ENCODE data around the gene CCDC3.

CCDC3 gene

GRCh38 chr10:12938271-12938670 lies 63.2 kb downstream of the CCDC3 start:
- H3K4me3 ChIP-seq: no peak overlapping the region
- no peak overlapping the region for H3K27ac ChIP-seq

- Histone ChIP-seq H3K4me3 (no peak overlapping the region), H3K27ac (no peak overlapping the region)
These were observed 64.0 kb downstream of the CCDC3 start for GRCh38 chr10:12937527-12937926.

- no peak overlapping the region for H3K27ac ChIP-seq
These were observed 66.7 kb downstream of the CCDC3 start for GRCh38 chr10:12934777-12935176.

GRCh38 chr10:12929381-12929780 lies 72.1 kb downstream of the CCDC3 start:
- H3K27ac ChIP-seq: peak overlapping the region in 1 of 21 experiments; percentile 18
- no peak overlapping the region for H3K4me3 ChIP-seq

More at GRCh38 chr10:12934777-12935176, 66.7 kb downstream of the CCDC3 start:
- H3K4me3 ChIP-seq: no peak overlapping the region

- H3K4me3 ChIP-seq: no peak overlapping the region
- H3K27ac ChIP-seq: peak overlapping the region in 4 of 21 experiments; percentile 19 to 70 (median 55)
These were observed 72.9 kb downstream of the CCDC3 start for GRCh38 chr10:12928571-12928970.

- Histone ChIP-seq H3K4me3 (no peak overlapping the region), H3K27ac (peak overlapping the region in 3 of 21 experiments; percentile 19 to 70 (median 66))
These were observed 73.6 kb downstream of the CCDC3 start for GRCh38 chr10:12927896-12928295.

- no peak overlapping the region for H3K27ac ChIP-seq
- no peak overlapping the region for H3K4me3 ChIP-seq
These were observed 75.7 kb downstream of the CCDC3 start for GRCh38 chr10:12925845-12926244.

GRCh38 chr10:12924911-12925310 lies 76.6 kb downstream of the CCDC3 start:
- Histone ChIP-seq H3K27ac (no peak overlapping the region), H3K4me3 (no peak overlapping the region)

- Histone ChIP-seq H3K4me3 (no peak overlapping the region), H3K27ac (no peak overlapping the region)
These were observed 79.2 kb downstream of the CCDC3 start for GRCh38 chr10:12922117-12922900.

GRCh38 chr10:12921163-12921562 lies 80.3 kb downstream of the CCDC3 start:
- Histone ChIP-seq H3K27ac (no peak overlapping the region), H3K4me3 (no peak overlapping the region)

GRCh38 chr10:12919574-12919973 lies 81.9 kb downstream of the CCDC3 start:
- no peak overlapping the region for H3K27ac ChIP-seq
- no peak overlapping the region for H3K4me3 ChIP-seq

GRCh38 chr10:12916587-12916986 lies 84.9 kb downstream of the CCDC3 start:
- Histone ChIP-seq H3K27ac (no peak overlapping the region), H3K4me3 (no peak overlapping the region)

GRCh38 chr10:12915637-12916168 lies 85.8 kb downstream of the CCDC3 start:
- Histone ChIP-seq H3K27ac (no peak overlapping the region), H3K4me3 (no peak overlapping the region)

- H3K27ac ChIP-seq: peak overlapping the region in 1 of 21 experiments; percentile 73
These were observed 87.4 kb downstream of the CCDC3 start for GRCh38 chr10:12914111-12914510.

GRCh38 chr10:12911795-12912194 lies 89.7 kb downstream of the CCDC3 start:
- H3K4me3 ChIP-seq: no peak overlapping the region
- no peak overlapping the region for H3K27ac ChIP-seq

More at GRCh38 chr10:12914111-12914510, 87.4 kb downstream of the CCDC3 start:
- H3K4me3 ChIP-seq: no peak overlapping the region

- Histone ChIP-seq H3K4me3 (no peak overlapping the region), H3K27ac (no peak overlapping the region)
These were observed 90.7 kb downstream of the CCDC3 start for GRCh38 chr10:12910835-12911234.

- H3K27ac ChIP-seq: peak overlapping the region in 3 of 21 experiments; percentile 13 to 21 (median 19)
These were observed 91.7 kb downstream of the CCDC3 start for GRCh38 chr10:12909836-12910185.

GRCh38 chr10:12909182-12909835 lies 92.2 kb downstream of the CCDC3 start:
- peak overlapping the region in 3 of 21 experiments; percentile 4 to 19 (median 13) for H3K27ac ChIP-seq
- H3K4me3 ChIP-seq: no peak overlapping the region

More at GRCh38 chr10:12909836-12910185, 91.7 kb downstream of the CCDC3 start:
- no peak overlapping the region for H3K4me3 ChIP-seq

GRCh38 chr10:12908773-12909172 lies 92.7 kb downstream of the CCDC3 start:
- peak overlapping the region in 1 of 21 experiments; percentile 4 for H3K27ac ChIP-seq
- H3K4me3 ChIP-seq: no peak overlapping the region

GRCh38 chr10:12907656-12908055 lies 93.9 kb downstream of the CCDC3 start:
- H3K27ac ChIP-seq: peak overlapping the region in 2 of 21 experiments; percentile 38 to 76

GRCh38 chr10:12906051-12906541 lies 95.4 kb downstream of the CCDC3 start:
- Histone ChIP-seq H3K4me3 (no peak overlapping the region), H3K27ac (peak overlapping the region in 14 of 21 experiments; percentile 6 to 76 (median 52))

More at GRCh38 chr10:12907656-12908055, 93.9 kb downstream of the CCDC3 start:
- H3K4me3 ChIP-seq: no peak overlapping the region
